GF-D8 (cell line): ENCODE results near the gene CUBN.
"Not testable (repeated sequence)": the region's sequence is repeated elsewhere in the genome, so short reads cannot be mapped to it uniquely, and the experiment has no call there.

Experiments
- DNase-seq: peaks from one replicate; lab custom pipeline; 2025; lab: John Stamatoyannopoulos, UW

Gene CUBN

DNA sequence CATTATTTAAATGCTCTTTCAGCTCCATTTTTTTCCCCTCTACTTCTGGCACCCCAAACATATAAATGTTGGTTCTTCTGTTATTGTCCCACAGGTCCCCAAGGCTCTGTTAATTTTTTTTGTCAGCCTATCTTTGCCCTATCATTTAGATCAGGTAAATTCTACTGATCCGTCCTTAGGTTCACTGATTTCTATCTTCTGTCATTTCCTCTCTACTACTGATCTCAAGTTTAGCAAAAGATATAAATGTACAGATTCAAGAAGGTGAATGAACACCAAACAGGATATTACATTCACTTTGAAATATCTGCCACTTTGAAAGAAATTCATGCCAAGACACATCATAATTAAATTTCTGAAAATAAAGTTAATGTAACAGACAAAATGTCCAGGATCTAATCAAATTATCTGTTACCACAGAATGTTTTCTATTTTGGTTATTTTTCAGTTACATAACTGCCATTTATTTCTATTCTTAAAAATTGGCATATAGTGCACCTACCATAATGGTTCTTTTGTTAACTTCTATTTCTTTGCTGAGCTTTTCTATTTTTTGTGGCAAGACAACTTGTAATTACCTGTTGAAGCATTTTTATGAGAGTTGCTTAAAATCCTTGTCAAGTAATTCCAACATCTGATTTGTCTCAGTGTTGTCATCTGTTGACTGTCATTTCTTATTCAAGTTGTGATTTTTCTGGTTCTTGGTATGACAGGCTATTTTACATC lies 12.1 kb upstream of the CUBN start:
- no peak for DNase-seq

DNA sequence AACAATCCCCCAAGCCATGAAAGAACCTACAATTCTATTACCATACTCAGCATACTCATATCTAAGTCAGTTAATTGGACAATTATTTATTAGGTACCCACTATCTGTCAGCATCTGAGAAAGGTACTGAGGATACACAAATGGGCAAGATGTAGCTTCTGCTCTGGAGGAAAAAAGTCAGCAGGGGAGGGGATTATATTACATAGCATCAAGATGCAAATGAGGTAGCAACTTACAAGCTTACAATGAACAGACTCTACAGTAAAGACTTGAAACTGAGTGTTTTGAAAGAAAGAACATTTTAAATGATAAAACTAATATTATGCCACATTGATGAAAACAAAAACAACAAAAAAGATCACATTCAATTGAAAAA lies 10.8 kb upstream of the CUBN start:
- no peak for DNase-seq

DNA sequence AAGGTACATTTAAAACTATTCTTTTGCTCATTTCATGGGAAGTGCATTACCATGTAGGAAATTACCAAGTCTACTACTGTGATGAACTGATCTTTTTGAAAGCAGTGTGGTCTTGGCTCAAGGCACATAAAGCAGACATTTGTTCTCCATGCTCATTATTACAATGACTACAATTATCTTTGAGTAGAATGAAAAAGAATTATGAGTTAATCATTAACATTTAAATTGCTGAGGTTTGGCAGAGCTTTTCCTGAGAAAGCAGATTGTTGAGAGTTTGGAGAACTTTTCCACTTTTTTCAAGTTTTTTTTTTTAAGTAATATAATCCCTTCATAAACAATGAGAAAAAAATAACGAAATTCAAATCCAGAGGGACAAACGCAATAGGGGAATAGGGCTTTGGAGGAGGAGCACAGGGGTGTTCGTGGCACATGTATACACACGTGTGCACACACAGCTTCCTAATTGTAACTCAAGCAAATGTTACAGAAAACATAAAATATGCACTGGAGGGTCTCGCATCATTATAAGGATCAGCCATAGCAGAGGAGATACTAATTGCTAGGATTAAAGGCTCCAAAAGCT lies 8.9 kb upstream of the CUBN start:
- no peak for DNase-seq

DNA sequence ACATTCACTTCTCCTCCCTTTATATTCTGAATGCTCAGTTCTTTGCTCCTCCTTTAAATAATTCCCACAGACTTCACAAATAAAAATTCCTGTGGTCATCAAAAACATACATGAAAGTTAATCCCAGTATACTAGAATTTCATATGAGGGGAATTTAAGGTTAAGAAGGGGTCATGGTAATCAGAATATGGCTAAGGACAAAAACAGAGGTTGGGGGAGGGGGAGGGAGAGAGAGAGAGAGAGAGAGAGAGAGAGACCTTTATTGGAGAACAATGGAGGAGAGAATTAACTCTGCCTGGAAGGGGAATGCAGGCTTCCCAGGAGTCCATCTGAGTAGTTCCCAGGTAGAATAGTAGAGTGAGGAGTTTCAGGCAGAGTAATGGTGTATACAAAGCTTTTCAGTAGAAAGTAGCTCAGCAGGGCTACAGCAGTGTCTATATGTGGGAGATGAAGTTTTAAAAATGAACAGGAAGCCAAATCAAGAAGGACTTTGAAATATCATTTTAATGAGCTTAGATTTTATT lies 5.2 kb upstream of the CUBN start:
- DNase-seq, result no peak

DNA sequence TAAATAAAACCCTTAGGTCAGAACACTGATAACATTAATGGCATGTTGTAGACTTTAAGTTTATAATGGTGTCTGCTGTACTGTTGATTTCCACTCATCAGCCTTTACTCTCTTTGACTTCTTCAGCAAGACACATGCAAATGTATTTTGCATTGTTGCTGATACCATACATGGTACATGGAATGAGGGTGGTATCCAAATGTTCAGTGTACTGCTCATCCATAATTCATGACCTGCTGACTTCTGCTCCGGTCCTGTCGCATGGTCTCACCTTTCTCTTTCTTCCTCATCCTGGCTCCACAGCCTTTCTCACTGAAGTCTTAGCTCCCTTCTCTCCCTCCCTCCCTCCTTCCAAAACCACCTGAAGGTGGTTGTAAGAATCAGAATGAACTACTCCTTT lies 4.7 kb upstream of the CUBN start:
- DNase-seq, result no peak

DNA sequence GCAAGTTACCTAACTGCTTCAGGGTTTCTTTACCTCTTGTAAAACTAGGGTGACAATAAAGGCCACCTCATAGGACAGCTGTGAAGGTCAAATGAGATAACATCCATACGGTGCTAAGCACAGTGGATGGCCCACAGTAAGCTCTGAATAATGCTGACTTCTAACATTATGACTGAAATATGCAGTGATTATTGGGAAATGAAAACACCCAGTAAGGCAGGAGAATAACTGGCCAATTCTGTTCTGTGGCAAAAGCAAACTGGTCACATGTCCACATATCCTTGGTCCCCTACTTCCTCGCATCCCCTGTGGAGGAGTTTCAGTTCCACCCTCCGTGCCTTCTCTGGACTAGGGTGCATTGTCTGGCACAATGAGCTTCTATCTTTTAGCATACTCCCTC lies 1.4 kb downstream of the CUBN start:
- DNase-seq, result no peak

DNA sequence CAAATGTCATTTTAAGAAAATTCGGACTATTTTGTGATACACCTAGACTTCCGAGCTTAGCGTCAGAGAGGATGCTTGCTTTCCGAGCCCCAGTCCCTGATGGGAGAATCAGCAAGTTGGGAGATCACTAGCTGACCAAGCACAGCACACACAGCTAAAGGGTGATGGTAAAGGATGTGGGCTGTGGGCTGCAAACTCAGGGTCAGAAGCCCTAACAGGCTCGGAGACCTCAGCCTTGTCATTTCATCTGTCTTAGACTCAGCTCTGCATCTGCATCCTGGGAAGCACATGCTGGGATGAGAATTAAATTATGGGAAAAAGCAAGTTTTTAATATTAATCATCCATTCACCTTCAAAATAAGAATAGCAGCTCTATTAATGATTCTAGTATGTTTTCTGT lies 3.3 kb downstream of the CUBN start:
- no peak for DNase-seq

DNA sequence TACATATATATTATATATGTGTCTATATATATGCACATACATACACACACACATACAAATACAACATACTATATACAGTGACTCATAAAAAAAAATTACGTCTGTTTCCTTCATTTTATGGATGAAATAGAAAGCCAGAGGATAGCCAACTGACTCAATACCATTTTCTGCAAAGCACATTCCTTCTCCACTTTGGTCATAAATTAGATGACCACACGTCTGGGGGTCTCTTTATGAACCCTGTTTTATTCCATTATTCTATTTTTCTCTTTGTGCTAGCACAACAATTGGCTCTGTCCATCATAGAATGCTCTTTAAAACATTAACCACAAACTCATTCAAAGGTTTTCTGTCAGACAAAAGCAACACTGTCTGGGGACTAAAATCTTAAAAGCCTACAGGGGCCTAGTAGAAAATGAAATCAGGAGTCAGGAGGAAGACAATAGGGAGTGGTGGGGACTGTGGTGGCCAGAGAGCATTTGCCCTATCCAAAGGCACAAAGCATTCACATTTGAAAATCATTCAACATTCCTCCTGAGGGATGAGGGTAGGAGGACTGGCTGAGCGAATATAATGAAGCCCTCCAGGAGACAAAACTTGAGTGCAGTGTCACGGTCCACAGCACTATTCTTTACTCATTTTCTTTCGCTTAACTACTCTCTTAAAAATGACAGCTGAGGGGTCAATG lies 4.3 kb downstream of the CUBN start:
- no peak for DNase-seq

DNA sequence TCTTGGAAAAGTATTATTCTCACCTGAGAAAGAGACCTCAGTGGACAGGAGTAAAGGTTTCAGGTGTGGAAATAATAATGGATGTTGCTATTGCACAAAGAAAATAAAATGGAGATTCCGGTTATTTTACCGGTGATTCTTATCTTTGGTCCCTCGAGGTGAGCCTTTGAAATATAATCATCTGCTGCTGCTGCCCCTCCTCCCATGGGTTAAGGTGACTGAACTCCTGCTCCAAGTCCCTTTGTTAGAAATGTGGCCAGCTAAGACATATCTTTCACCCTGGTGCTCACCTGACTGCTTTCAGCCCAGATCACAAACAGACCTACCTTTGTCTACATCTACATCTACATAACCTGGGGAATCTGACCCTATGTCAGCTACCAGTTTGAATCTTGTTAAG lies 5.7 kb downstream of the CUBN start:
- no peak for DNase-seq

DNA sequence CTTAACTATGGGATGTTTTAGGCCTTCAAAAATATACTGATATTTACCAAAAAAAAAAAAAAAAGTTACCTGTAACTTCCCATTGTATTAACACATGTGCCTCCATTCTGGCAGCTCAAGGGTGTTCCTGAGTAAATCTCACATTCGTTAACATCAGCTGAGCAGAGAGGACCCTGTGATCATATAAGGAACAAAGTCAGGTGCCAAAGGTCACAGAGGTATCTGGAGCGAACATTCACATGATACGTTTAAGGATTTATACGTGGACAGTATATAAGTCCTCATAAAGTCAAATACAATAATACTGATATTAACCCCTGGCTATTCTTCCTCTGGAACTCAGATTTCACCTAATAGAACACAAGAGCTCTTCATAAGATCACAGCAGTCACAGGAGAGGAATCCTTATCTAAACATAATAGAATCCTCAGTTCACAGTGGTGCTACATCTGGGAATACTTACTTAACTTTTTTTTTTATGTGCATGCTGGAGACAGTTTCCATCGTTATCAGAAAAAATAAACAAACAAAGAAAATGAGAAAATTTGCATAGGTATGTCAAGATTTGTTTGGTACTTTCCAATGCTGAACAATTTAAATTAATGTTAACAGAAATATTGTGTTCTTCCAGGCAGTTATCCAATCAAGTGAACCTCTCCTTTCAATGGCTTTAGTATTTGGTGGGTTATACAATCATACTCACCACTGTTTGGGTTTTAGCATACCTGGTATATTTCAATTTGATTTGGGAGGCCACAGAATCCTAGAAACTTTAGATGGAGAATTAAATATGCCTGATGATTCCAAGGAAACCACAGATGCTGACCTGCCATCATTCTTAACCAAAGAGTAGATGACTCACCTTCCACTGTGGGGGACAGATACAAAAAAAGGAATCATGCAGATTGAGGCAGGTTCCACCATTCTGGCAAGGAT lies 6.6 kb downstream of the CUBN start:
- DNase-seq, result no peak

DNA sequence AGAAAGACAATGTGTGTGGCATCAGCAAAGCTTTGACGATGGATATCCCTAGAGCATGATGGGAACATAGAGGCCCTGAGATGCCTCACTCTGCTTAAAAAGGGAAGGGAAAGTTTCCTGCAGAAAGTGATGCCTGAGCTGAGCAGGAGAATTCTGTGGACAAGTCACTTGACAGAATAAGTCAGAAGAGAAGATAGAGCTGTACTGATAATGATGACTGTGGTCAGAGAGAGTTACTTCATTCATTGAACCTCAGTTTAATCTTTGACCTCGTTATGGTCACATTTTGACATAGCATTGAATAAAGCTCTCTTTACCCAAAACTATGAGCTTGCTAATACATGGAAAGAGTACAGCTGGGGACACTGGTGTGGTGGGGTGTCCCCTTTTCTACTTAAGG lies 7.6 kb downstream of the CUBN start:
- DNase-seq, result no peak

DNA sequence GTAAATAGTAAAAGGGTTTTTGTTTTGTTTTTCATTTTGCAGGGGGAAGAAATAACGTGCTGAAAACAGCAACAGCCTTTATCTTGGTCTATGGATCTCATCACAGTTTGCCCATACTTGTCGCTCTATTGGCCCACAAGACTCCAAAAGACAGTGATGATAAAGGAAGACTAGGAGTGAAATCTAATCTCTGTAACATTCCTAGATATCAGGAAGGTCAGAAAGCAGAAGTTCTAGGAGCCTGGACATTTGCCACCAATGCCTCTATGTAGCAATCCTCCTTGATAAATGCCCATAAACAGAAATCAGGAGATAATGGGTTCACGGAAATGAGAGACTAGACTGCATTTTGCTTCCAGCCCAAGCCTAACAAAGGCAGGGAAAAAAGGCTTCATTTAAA lies 8.9 kb downstream of the CUBN start:
- no peak for DNase-seq

DNA sequence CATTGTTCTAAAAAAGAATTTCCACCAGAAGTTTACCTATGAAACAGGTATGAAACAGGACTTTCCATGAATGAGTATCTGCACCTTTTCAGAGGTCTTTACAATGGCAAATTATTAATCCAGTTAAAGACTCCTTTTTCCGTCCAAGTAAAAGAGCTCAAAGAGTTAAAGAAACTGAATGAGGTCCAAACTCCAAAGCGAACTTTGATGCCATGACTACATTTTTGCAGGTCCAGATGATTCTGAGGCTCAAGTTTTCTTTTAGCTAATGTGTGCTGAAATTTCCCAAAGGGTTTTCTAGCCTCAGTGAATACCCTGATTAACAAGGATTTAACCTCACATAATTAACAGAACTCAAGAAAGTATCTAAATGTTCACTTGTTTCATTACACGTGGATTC lies 9.8 kb downstream of the CUBN start:
- no peak for DNase-seq

DNA sequence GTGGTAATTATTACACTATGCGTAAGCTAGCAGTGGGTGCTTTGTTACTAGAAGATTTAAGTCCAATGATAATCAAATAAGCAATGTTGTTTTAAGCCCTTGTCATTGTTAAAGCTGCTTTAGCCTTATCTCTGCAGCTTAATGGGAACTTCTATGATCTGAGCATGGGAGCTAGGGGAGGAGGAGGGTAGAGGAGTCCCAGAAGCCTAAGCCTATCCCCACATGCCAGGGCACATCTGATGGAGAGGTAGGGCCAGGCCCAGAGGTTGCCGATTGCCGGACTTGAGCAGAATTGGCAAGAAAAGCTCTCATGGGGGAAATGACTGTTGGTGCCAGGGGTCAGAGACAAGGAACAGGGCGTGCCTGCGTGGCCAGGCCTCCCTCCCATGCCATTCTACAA lies 13.4 kb downstream of the CUBN start:
- DNase-seq, result no peak

DNA sequence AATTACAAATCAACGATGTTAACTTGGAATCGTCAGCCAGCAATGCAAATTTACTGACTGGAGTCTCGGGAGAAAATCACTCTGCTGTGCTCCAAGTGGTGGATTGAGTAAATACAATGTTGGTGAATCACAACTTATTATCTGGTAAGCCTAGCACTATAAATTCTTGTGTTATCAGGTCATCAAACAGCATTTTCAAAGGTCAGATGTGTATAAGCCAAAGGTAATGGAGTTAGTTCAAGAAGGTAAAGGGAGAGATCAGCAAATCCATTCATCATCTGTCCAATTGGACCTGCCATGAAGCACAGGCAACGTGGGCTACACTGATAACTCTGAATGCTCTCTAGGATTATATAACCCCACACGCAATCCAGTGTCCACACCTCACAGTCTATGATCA lies 13.9 kb downstream of the CUBN start:
- no peak for DNase-seq

DNA sequence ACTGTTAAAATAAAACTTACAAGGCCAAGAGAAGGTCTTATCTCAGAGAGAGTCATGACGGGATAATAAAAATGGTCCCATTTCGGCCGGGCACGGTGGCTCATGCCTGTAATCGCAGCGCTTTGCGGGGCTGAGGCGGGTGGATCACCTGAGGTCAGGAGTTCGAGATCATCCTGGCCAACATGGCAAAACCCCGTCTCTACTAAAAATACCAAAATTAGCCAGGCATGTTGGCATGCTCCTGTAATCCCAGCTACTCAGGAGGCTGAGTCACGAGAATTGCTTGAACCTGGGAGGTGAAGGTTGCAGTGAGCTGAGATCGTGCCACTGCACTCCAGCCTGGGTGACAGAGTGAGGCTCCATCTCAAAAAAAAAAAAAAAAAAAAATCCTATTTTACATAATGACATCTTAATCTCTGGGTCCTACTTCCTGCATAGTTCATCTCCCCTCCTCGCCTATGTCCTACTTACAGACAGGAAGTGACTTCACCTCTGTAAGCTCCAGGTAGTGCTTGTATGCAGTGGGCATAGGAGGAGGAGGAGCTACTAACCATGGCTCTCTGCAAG lies 14.7 kb downstream of the CUBN start:
- not testable (repeated sequence) for DNase-seq

DNA sequence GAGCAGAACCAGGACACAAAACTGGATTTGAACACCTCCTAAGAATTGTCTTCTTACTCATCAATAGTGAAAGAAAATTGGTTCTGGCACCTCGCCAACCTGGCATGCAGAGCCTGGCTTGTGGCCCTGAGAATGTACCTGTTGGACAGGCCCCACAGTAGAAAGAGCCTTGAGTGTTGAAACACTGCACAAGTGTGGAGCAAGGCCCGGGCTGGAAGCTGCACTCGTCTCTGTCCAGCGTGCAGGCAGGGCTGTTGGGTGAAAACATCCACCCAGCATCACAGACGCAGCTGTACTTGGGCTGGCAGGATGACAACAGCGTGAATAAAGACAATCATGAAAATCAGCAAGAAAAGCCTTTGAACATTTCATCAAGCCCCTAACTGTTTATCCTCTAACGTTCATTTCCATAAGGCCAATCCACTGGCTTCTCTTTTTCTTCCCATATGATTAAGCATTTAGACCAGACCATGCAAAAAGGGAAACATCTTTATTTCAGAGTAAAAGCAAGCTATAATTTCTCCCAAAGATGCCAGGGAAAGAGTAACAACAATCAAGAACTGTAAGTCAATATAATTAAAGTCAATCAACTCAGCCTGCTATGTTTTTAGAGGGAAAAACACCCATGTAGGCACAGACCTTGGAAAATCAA lies 15.6 kb downstream of the CUBN start:
- DNase-seq, result no peak

DNA sequence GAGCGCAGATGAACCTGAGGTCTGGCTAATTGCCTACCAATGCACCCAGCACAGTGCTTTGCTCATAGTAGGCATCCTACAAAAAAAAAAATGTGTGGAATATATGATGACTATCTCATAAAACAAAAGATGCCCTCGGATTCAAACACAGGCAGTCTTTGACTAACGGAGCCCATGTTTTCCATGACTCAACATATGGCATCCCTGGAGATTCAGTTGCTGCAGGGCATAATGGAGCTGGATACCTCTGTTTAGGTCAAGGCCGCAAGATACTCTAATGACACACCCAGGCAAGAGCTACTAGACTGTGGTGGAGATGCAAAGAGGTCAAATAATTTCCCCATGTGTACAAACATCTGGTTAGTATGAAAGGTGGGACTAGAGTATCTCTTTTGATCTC lies 16.3 kb downstream of the CUBN start:
- no peak for DNase-seq

DNA sequence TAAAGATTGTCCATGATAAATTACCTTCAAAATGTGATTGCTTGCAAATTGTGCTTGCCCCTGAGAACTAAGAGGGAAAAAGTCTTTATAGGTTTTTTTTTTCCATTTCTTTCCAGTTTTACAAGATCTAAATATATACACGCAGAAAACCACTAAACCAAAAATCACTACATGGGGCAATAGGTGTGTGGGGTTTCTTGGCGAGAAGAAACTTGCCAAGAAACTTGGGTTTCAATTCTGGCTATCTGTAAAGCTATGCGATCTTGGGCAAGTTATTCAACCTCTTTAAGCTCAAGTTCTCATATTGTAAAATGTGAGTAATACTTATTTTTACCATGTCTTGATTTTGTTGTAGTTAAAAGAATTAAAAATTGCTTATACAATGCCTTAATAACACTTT lies 17.0 kb downstream of the CUBN start:
- no peak for DNase-seq

DNA sequence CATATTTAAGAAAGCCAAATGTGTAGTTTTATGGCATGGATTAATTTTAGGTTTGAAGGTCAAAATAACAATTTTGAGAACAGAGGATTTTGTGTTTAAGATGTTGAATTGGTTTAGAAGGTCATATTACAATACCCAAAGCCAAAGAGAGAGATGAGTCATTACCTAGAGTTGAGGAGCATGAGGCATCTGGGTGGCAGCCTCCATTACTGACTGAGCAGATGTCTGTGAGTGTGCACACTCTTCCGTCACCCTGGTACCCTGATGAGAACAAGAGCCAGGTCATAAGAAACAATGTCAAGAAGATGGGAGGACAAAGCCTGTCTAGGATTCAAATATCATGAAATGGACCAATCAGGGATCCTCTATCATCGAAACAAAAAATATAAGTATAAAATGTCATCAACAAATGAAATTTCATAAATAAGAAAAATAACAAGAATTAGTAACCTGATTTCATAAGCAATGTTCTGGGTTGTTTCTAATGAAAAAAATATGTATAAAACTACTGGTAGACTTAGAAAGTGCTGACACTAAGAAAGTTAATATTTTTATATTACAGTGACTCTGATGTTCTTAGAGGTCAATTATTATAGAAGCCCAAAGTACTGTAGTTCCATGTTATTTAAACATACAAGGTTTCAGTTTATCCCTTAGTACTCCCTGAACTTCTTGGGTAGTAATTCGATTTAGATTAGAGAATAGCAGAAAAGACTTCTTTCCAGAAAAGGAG lies 20.0 kb downstream of the CUBN start:
- no peak for DNase-seq

DNA sequence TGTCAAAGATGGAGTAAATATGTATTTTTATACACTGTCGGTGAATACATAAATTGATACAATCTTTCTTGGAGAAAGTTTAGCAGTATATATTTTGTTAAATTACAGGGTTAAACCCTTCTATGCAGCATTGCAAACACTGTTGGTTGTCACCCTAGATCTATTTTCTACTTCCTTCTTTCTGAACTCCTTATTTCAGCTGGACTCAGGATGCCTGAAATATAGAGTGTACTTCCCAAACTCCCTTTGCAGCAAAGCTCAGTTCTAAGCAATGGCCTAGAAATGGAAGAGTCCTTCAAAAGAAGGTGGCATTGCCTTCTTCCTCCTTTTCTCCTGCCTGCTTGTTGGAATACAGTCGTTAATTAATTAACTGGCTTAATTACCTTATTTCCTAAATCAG lies 20.6 kb downstream of the CUBN start:
- no peak for DNase-seq
